ENCODE results near the gene NPY5R.

The NPY5R gene

DNA sequence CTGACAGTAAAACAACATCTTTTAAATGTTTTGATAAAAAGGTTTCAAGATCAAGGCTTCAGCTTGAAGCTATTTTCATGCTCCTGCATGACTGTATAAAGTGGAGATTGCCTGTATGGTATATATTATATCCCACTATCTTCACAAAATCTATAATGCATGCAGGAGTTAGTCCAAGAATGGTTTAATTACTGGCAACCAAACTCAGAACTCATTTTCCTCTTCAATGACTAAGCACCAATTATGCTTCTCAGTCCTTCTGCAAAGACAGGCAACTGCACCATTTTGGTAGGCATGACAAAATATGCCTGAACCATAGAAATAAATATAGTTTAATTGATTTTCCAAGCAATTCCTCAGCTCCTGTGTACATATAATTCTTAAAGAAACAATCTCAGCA, 54.5 kb downstream of the NPY5R start:
- no peak for TF ChIP-seq YY1 (IDR thresholded peaks at IDR 0.05; ENCODE audit: low read depth)
- TF ChIP-seq TEAD4 (IDR thresholded peaks at IDR 0.05), result no peak
- no peak for TF ChIP-seq EP300 (IDR thresholded peaks at IDR 0.05; ENCODE audit: borderline replicate concordance)
- no peak for TF ChIP-seq NFIC (IDR thresholded peaks at IDR 0.05)
- no peak for TF ChIP-seq EGR1 (IDR thresholded peaks at IDR 0.05)
- TF ChIP-seq, protein P1, sequence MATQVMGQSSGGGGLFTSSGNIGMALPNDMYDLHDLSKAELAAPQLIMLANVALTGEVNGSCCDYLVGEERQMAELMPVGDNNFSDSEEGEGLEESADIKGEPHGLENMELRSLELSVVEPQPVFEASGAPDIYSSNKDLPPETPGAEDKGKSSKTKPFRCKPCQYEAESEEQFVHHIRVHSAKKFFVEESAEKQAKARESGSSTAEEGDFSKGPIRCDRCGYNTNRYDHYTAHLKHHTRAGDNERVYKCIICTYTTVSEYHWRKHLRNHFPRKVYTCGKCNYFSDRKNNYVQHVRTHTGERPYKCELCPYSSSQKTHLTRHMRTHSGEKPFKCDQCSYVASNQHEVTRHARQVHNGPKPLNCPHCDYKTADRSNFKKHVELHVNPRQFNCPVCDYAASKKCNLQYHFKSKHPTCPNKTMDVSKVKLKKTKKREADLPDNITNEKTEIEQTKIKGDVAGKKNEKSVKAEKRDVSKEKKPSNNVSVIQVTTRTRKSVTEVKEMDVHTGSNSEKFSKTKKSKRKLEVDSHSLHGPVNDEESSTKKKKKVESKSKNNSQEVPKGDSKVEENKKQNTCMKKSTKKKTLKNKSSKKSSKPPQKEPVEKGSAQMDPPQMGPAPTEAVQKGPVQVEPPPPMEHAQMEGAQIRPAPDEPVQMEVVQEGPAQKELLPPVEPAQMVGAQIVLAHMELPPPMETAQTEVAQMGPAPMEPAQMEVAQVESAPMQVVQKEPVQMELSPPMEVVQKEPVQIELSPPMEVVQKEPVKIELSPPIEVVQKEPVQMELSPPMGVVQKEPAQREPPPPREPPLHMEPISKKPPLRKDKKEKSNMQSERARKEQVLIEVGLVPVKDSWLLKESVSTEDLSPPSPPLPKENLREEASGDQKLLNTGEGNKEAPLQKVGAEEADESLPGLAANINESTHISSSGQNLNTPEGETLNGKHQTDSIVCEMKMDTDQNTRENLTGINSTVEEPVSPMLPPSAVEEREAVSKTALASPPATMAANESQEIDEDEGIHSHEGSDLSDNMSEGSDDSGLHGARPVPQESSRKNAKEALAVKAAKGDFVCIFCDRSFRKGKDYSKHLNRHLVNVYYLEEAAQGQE (IDR thresholded peaks at IDR 0.05; ENCODE audit: low read depth), result no peak

DNA sequence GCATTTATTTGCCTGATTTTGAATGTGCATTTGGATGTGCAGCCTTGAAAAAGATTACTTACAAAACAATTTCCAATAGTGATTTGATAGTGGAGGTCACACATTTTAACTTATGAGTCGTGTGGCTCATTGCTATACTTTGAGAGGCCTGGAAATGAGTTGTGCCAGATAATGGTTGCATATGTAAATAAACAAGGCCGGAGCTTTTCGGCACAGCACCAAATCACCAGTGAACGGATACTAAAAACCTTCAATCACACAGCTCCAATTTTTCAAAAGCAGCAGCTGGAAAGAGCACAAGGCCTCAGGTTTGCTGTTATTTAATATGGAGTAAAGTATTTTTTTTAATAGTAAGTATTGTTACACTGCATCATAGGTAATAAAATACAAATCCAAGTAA, 57.2 kb downstream of the NPY5R start:
- TF ChIP-seq, protein P1 (IDR thresholded peaks at IDR 0.05; ENCODE audit: low read depth), result no peak
- TF ChIP-seq RAD21 (IDR thresholded peaks at IDR 0.05; ENCODE audit: low read depth) (no peak), TCF12 (IDR thresholded peaks at IDR 0.05; ENCODE audit: low read depth) (no peak), EP300 (IDR thresholded peaks at IDR 0.05; ENCODE audit: borderline replicate concordance) (no peak), NFIC (IDR thresholded peaks at IDR 0.05) (no peak), YY1 (IDR thresholded peaks at IDR 0.05; ENCODE audit: low read depth) (no peak), ZBTB7A (IDR thresholded peaks at IDR 0.05; ENCODE audit: low read depth) (no peak), CREB1 (IDR thresholded peaks at IDR 0.05; ENCODE audit: low read depth) (no peak), TAF1 (IDR thresholded peaks at IDR 0.05; ENCODE audit: low read depth) (no peak), CEBPB (IDR thresholded peaks at IDR 0.05) (no peak), FOXM1 (IDR thresholded peaks at IDR 0.05; ENCODE audit: borderline replicate concordance, low read depth) (no peak), TEAD4 (IDR thresholded peaks at IDR 0.05) (no peak), EGR1 (IDR thresholded peaks at IDR 0.05) (no peak)
- TF ChIP-seq, protein P2, sequence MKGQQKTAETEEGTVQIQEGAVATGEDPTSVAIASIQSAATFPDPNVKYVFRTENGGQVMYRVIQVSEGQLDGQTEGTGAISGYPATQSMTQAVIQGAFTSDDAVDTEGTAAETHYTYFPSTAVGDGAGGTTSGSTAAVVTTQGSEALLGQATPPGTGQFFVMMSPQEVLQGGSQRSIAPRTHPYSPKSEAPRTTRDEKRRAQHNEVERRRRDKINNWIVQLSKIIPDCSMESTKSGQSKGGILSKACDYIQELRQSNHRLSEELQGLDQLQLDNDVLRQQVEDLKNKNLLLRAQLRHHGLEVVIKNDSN (IDR thresholded peaks at IDR 0.05), result no peak
- TF ChIP-seq, protein P3, sequence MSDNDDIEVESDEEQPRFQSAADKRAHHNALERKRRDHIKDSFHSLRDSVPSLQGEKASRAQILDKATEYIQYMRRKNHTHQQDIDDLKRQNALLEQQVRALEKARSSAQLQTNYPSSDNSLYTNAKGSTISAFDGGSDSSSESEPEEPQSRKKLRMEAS (IDR thresholded peaks at IDR 0.05), result no peak
